K562 (cell line): ENCODE measurements around the gene HOXB7. TPM values are rescaled to one million over a fixed set of nuclear protein-coding genes. Genes with fewer than 3 reads are reported as not detected.

Source experiments
- ATAC-seq: fragments of 200-7000 bp; cut with Tn5 transposase; 3 replicates; pipeline ENCODE4 v1.9.1; 2020; ENCODE audit warnings: moderate library complexity
- BruUV-seq: library from RNA; stranded (reverse); fragments of 400-500 nt; replicated peaks from 2 replicates; lab custom pipeline; 2021; lab: Mats Ljungman, UMichigan
- CTCF ChIA-PET: fragments of 300-600 bp; formaldehyde crosslinking; extraction: SDS; loops from one replicate; lab custom pipeline; 2021; ENCODE audit warnings: low intra/inter-chr PET ratio; lab: Yijun Ruan, JAX
- POLR2A ChIA-PET: fragments of 300-600, 350-650 bp; sonication (Branson Sonifier 250); formaldehyde crosslinking; extraction: SDS; loops from one replicate; lab custom pipeline; 2021; ENCODE audit warnings: antibody characterized with exemption, inconsistent platforms; lab: Yijun Ruan, JAX
- DNase-seq, 4 experiments: peaks; one replicate each; pipeline versions ENCODE4 v3.0.0 to v3.0.0-alpha.2; 2011 to 2018; ENCODE audit warnings: low spot score in 3 of 4, mixed read lengths in 3 of 4; ENCODE audit errors: extremely low read depth in 1 of 4
- FAIRE-seq: peaks from 2 replicates; lab custom pipeline; 2011; peaks lifted over from hg19 to GRCh38; lab: Jason Lieb, UNC
- H2AFZ ChIP-seq: 2 replicates; pipeline ENCODE4 v1.6.0; 2011; ENCODE audit warnings: low read depth, low read length, control low read depth, inconsistent platforms
- H3K27ac ChIP-seq: fragments of 200-600 bp; 3 replicates; pipeline ENCODE4 v1.8.0; 2011; ENCODE audit warnings: low read depth, mild to moderate bottlenecking, control low read depth, inconsistent platforms, low read length, moderate library complexity, mixed read lengths; ENCODE audit errors: extremely low read depth
- H3K27me3 ChIP-seq, 2 experiments: fragments of 300-600 bp in 1 of 2; 2 replicates in 1 of 2; 3 replicates in 1 of 2; pipeline versions ENCODE4 v1.6.0 to v1.8.0; 2011; ENCODE audit warnings: inconsistent platforms in 2 of 2, low read length in 2 of 2, mild to moderate bottlenecking in 1 of 2, mixed read lengths in 1 of 2, moderate library complexity in 1 of 2; ENCODE audit not compliant: control insufficient read depth in 2 of 2, insufficient read depth in 2 of 2
- H3K36me3 ChIP-seq: fragments of 300-600 bp; 3 replicates; pipeline ENCODE4 v1.8.0; 2011; ENCODE audit warnings: mild to moderate bottlenecking, low read length, inconsistent platforms; ENCODE audit not compliant: control insufficient read depth, insufficient read depth
- H3K4me1 ChIP-seq, 2 experiments: fragments of 200-600 bp in 1 of 2; replicated peaks in 1 of 2; 2 replicates in 1 of 2; 3 replicates in 1 of 2; pipeline versions ENCODE4 v1.5.1 to v1.8.0; 2011; ENCODE audit warnings: inconsistent platforms in 2 of 2, low read length in 2 of 2, mild to moderate bottlenecking in 1 of 2, mixed read lengths in 1 of 2, moderate library complexity in 1 of 2; ENCODE audit not compliant: control insufficient read depth in 2 of 2, insufficient read depth in 2 of 2
- H3K4me2 ChIP-seq: 2 replicates; pipeline ENCODE4 v1.6.1; 2011; ENCODE audit warnings: low read length, control low read depth, inconsistent platforms, mixed read lengths; ENCODE audit not compliant: insufficient read depth
- H3K4me3 ChIP-seq: fragments of 200-600 bp; sonication (generic), shearing (Covaris generic); 2 replicates; pipeline ENCODE4 v1.5.1; 2016; ENCODE audit warnings: control low read depth, inconsistent platforms
- H3K79me2 ChIP-seq: fragments of 200-600 bp; 3 replicates; pipeline ENCODE4 v1.8.0; 2011; ENCODE audit warnings: low read length, inconsistent platforms; ENCODE audit not compliant: control insufficient read depth, insufficient read depth
- H3K9ac ChIP-seq, 2 experiments: 2 replicates each; pipeline versions ENCODE4 v1.6.0 to v1.6.1; 2011; ENCODE audit warnings: low read depth in 2 of 2, low read length in 2 of 2, control low read depth in 1 of 2, inconsistent platforms in 1 of 2, mild to moderate bottlenecking in 1 of 2, mixed read lengths in 1 of 2; ENCODE audit not compliant: insufficient read depth in 1 of 2
- H3K9me1 ChIP-seq: one replicate; pipeline ENCODE4 v1.6.0; 2011; ENCODE audit warnings: inconsistent platforms, mild to moderate bottlenecking, low read length, moderate library complexity; ENCODE audit not compliant: control insufficient read depth, insufficient read depth
- H3K9me3 ChIP-seq: replicated peaks from 2 replicates; pipeline ENCODE4 v1.5.1; 2011; ENCODE audit warnings: low read depth, low read length, inconsistent platforms; ENCODE audit not compliant: control insufficient read depth, insufficient read depth
- H4K20me1 ChIP-seq: replicated peaks from 2 replicates; pipeline ENCODE4 v1.6.1; 2011; ENCODE audit warnings: low read length, inconsistent platforms, mixed read lengths; ENCODE audit not compliant: control insufficient read depth, insufficient read depth
- BRD4 ChIP-seq: fragments of 200-600 bp; sonication (generic); IDR thresholded peaks from 2 replicates; pipeline ENCODE4 v1.6.1; 2017; ENCODE audit warnings: inconsistent platforms
- CSDE1 ChIP-seq, 2 experiments: fragments of 450-650 bp; IDR thresholded peaks; 2 replicates each; pipeline ENCODE4 v1.6.1; 2016; ENCODE audit warnings: mild to moderate bottlenecking in 1 of 2
- CTBP1 ChIP-seq: fragments of 450-650 bp; IDR thresholded peaks from 2 replicates; pipeline ENCODE4 v1.6.1; 2016; ENCODE audit warnings: borderline replicate concordance
- EP400 ChIP-seq: fragments of 450-650 bp; IDR thresholded peaks from 2 replicates; pipeline ENCODE4 v1.6.1; 2017; ENCODE audit warnings: antibody characterized with exemption, mild to moderate bottlenecking, moderate library complexity
- GABPB2 ChIP-seq: fragments of 250-450 bp; sonication (Bioruptor Pico); conservative IDR thresholded peaks from 2 replicates; pipeline ENCODE4 v1.5.1; 2021; ENCODE audit warnings: mild to moderate bottlenecking
- HOXB6 ChIP-seq: fragments of 250-450 bp; sonication (Bioruptor Pico); IDR thresholded peaks from 2 replicates; pipeline ENCODE4 v1.5.1; 2022; ENCODE audit warnings: mild to moderate bottlenecking, borderline replicate concordance
- LCOR ChIP-seq: sonication (generic); formaldehyde crosslinking; IDR thresholded peaks from 2 replicates; pipeline ENCODE4 v1.8.0; 2022; ENCODE audit warnings: mild to moderate bottlenecking, missing genetic modification reagents
- MAFK ChIP-seq: IDR thresholded peaks from 2 replicates; pipeline ENCODE4 v1.6.1; 2011; ENCODE audit warnings: low read length, improper control_type of control experiment
- MCM5 ChIP-seq: fragments of 450-650 bp; IDR thresholded peaks from 2 replicates; pipeline ENCODE4 v1.6.1; 2016; ENCODE audit warnings: low read depth
- SREBF2 ChIP-seq: sonication (generic); formaldehyde crosslinking; IDR thresholded peaks from 2 replicates; pipeline ENCODE4 v1.4.0; 2020; ENCODE audit warnings: mild to moderate bottlenecking, missing genetic modification reagents
- U2AF1 ChIP-seq: fragments of 200-400 bp; formaldehyde crosslinking; optimal IDR thresholded peaks from 2 replicates; pipeline ENCODE3; 2017; ENCODE audit warnings: mild to moderate bottlenecking, low read depth, low read length, moderate library complexity
- ZBTB7A ChIP-seq: IDR thresholded peaks from 2 replicates; pipeline ENCODE4 v1.6.1; 2011; ENCODE audit warnings: low read depth, mild to moderate bottlenecking, low read length, moderate library complexity, borderline replicate concordance; ENCODE audit not compliant: control insufficient read depth
- ZNF12 ChIP-seq: sonication (generic); formaldehyde crosslinking; IDR thresholded peaks from 2 replicates; pipeline ENCODE4 v1.4.0; 2020; ENCODE audit warnings: mild to moderate bottlenecking, missing genetic modification reagents
- ZNF274 ChIP-seq: IDR thresholded peaks from 2 replicates; pipeline ENCODE4 v1.6.1; 2011; ENCODE audit warnings: low read depth, mild to moderate bottlenecking, low read length, moderate library complexity, borderline replicate concordance
- ZNF766 ChIP-seq: fragments of 200-800 bp; sonication (Bioruptor generic); conservative IDR thresholded peaks from 2 replicates; pipeline ENCODE4 v1.6.1; 2016; ENCODE audit warnings: missing genetic modification characterization, missing compliant biosample characterization
- WGBS: fragments of 100-300 bp; shearing (Covaris generic); methylation state at CpG from one replicate; pipeline ENCODE4 v1.1.6; 2016; ENCODE audit warnings: low coverage, mixed read lengths; ENCODE audit not compliant: insufficient coverage; ENCODE audit errors: missing lambda C conversion rate; 5-methylcytosine and 5-hydroxymethylcytosine counted together
- in situ Hi-C: fragments of 300-500 bp; cut with MboI; formaldehyde crosslinking; loops from 4 replicates; pipeline ENCODE4 v1.15.0; 2018; ENCODE audit warnings: inconsistent platforms, mixed read lengths
- intact Hi-C: fragments of 100-400 bp; cut with micrococcal nuclease; formaldehyde crosslinking; loops from 2 replicates; pipeline ENCODE4 v1.14.2; 2022
- polyA plus RNA-seq, 8 experiments: library from polyadenylated mRNA; depleted of rRNA in 4 of 8; stranded (reverse) in 5 of 8; unstranded in 3 of 8; fragments of >200 nt; fragmentation: Nextera tagmentation in 2 of 8; fragmentation: Illumina TruSeq in 1 of 8; extraction: Ambion mirVana in 2 of 8; extraction: Trizol in 1 of 8; gene quantifications; 2 replicates each; pipeline versions ENCODE4 v1.2.1 to v1.2.3, GENCODE V29; 2011 to 2014; ENCODE audit warnings: inconsistent platforms in 1 of 8, missing spikeins in 1 of 8
- total RNA-seq, 7 experiments: library from RNA; depleted of rRNA in 6 of 7; stranded (reverse); fragments of >200 nt in 6 of 7; fragmentation: Illumina TruSeq in 2 of 7; extraction: Trizol in 2 of 7; gene quantifications; 2 replicates each; pipeline versions ENCODE4 v1.2.1 to v1.2.3, GENCODE V29; 2011 to 2021; ENCODE audit warnings: low replicate concordance in 1 of 7
- TF ChIP-seq, protein P1 (sequence below): fragments of 450-650 bp; formaldehyde crosslinking; IDR thresholded peaks from 2 replicates; pipeline ENCODE4 v1.4.0; 2020; ENCODE audit warnings: mild to moderate bottlenecking, moderate library complexity
- TF ChIP-seq, protein P2 (sequence below): sonication (generic); formaldehyde crosslinking; IDR thresholded peaks from 2 replicates; pipeline ENCODE4 v1.8.1; 2023; ENCODE audit warnings: mild to moderate bottlenecking, missing genetic modification reagents, moderate library complexity
- TF ChIP-seq, protein P3 (sequence below): fragments of 450-650 bp; IDR thresholded peaks from 2 replicates; pipeline ENCODE4 v1.6.1; 2016; ENCODE audit warnings: borderline replicate concordance

The HOXB7 gene
- total and polyA plus RNA-seq, 9 of the 15 experiments (the other 6 are each of a cell fraction or from before 2014, with no cell fraction given) = 5.5 to 16.7 (median 8.3) TPM

DNA sequence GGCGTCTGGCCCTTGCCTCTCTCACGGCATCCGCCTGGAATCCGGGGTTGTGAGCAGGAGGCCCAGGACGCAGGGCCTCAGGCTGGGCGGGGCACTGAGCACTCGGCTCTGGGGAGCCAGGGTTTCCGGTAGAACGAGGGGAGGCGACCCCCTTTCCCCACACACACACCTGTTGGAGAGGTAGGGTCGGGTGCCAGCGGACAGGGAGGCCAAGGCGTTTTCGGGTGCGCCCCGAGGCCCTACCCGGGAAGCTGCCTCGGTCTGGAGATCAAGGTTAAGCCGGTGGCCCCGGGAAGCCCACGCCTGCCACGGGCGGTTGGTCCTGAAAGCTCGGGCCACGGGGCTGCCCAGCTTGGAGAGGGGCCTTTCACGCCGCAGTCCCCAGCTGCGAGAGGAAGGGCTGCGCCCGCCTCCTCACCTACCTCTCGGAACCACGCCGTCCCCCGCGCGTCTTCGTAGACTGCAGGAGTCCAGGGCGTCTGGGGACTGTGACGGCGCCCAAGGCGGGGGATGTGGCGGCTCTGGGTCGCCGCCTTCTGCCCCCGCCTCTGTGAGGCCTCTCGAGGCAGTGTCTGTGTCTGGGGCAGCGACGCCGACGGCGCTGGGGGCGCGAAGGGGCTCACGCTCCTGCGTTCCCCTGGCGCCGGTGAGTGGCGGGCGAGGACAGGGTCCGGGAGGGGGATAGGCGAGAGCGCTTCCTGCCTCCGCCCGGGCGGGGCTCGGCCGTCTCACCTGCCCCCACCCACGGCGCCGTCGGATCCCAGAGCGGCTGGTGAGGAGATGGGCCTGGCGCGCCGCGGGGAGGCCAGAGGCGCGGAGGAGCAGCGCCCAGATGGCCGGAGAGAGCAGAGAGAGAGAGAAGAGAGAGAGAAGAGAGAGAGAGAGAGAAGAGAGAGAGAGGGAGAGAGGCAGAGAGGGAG lies 35.6 kb upstream of the HOXB7 start:
- FAIRE-seq (no peak), ATAC-seq (peak; percentile 83), DNase-seq (peak; percentile 66 to 77 (median 73))
- peaks cover 35% of the 10 kb centered on the region for H3K79me2 ChIP-seq
- no TSS peak for BruUV-seq
- peak overlapping the region; percentile 73 for H3K4me2 ChIP-seq
- POLR2A ChIA-PET = interaction anchor here (1.1 to 2.4 kb wide), 3 partner anchors 10 to 21 kb away, joined by 3 to 5 read pairs (median 3); no protein-coding TSS in a partner anchor
- no peaks in the 10 kb centered on the region for H4K20me1 ChIP-seq
- H3K27me3 ChIP-seq = no peaks in the 10 kb centered on the region
- H3K36me3 ChIP-seq = no peaks in the 10 kb centered on the region
- peak overlapping the region; percentile 98 for H2AFZ ChIP-seq
- CTCF ChIA-PET = no interaction called here
- peak overlapping the region; percentile 70 to 93 for H3K9ac ChIP-seq
- no peaks in the 10 kb centered on the region for H3K9me3 ChIP-seq
- peak overlapping the region; percentile 78 for H3K27ac ChIP-seq
- H3K4me3 ChIP-seq = peak overlapping the region; percentile 56
- H3K9me1 ChIP-seq = no peaks in the 10 kb centered on the region
- in situ Hi-C loops = no loop called here
- 40% methylated on average over 50 of the region's 80 CpGs for WGBS
- intact Hi-C loops = no loop called here
- H3K4me1 ChIP-seq = peaks cover 9 to 32% of the 10 kb centered on the region in 2 experiments; a peak in 4 of 5 replicates
- TF ChIP-seq MAFK = no peak
- TF ChIP-seq, protein P1, sequence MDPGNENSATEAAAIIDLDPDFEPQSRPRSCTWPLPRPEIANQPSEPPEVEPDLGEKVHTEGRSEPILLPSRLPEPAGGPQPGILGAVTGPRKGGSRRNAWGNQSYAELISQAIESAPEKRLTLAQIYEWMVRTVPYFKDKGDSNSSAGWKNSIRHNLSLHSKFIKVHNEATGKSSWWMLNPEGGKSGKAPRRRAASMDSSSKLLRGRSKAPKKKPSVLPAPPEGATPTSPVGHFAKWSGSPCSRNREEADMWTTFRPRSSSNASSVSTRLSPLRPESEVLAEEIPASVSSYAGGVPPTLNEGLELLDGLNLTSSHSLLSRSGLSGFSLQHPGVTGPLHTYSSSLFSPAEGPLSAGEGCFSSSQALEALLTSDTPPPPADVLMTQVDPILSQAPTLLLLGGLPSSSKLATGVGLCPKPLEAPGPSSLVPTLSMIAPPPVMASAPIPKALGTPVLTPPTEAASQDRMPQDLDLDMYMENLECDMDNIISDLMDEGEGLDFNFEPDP (CRISPR knock-in tag) = no peak
- TF ChIP-seq CSDE1 (IDR thresholded peaks at IDR 0.05) = no peak
- no peak for TF ChIP-seq ZNF12
- TF ChIP-seq ZNF766 (CRISPR knock-in tag) = no peak
- TF ChIP-seq ZBTB7A = peak; percentile 87
- TF ChIP-seq LCOR (CRISPR knock-in tag) = no peak
- peak; percentile 47 for TF ChIP-seq U2AF1
- TF ChIP-seq, protein P2, sequence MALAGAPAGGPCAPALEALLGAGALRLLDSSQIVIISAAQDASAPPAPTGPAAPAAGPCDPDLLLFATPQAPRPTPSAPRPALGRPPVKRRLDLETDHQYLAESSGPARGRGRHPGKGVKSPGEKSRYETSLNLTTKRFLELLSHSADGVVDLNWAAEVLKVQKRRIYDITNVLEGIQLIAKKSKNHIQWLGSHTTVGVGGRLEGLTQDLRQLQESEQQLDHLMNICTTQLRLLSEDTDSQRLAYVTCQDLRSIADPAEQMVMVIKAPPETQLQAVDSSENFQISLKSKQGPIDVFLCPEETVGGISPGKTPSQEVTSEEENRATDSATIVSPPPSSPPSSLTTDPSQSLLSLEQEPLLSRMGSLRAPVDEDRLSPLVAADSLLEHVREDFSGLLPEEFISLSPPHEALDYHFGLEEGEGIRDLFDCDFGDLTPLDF (CRISPR knock-in tag) = no peak
- TF ChIP-seq CTBP1 = peak; percentile 30; the same call in 1 of the 2 replicates
- TF ChIP-seq MCM5 = no peak
- no peak; the same call in 1 of the 2 replicates for TF ChIP-seq EP400
- TF ChIP-seq BRD4 = no peak
- no peak for TF ChIP-seq GABPB2
- TF ChIP-seq HOXB6 (CRISPR knock-in tag) = no peak
- TF ChIP-seq, protein P3, sequence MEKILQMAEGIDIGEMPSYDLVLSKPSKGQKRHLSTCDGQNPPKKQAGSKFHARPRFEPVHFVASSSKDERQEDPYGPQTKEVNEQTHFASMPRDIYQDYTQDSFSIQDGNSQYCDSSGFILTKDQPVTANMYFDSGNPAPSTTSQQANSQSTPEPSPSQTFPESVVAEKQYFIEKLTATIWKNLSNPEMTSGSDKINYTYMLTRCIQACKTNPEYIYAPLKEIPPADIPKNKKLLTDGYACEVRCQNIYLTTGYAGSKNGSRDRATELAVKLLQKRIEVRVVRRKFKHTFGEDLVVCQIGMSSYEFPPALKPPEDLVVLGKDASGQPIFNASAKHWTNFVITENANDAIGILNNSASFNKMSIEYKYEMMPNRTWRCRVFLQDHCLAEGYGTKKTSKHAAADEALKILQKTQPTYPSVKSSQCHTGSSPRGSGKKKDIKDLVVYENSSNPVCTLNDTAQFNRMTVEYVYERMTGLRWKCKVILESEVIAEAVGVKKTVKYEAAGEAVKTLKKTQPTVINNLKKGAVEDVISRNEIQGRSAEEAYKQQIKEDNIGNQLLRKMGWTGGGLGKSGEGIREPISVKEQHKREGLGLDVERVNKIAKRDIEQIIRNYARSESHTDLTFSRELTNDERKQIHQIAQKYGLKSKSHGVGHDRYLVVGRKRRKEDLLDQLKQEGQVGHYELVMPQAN = no peak
- TF ChIP-seq ZNF274 = no peak
- no peak for TF ChIP-seq SREBF2
